Trophoblast cell (in vitro differentiated cells and primary cell): ENCODE measurements around the gene LRMDA.

Experiments
- DNase-seq, 2 donors: peaks; one replicate each; pipeline ENCODE4 v3.0.0-alpha.2; 2016
- H2AFZ ChIP-seq: 2 replicates; pipeline ENCODE4 v1.6.1; 2013; ENCODE audit warnings: low read length, moderate library complexity, mild to moderate bottlenecking; ENCODE audit not compliant: insufficient read depth, poor library complexity
- H2AK5ac ChIP-seq: 2 replicates; pipeline ENCODE4 v1.6.1; 2013; ENCODE audit warnings: mild to moderate bottlenecking, low read length
- H2BK120ac ChIP-seq: 2 replicates; pipeline ENCODE4 v1.6.1; 2013; ENCODE audit warnings: low read length, mild to moderate bottlenecking, moderate library complexity; ENCODE audit not compliant: insufficient read depth, poor library complexity
- H2BK12ac ChIP-seq: 2 replicates; pipeline ENCODE4 v1.6.1; 2013; ENCODE audit warnings: mild to moderate bottlenecking, low read length, moderate library complexity
- H2BK5ac ChIP-seq: 2 replicates; pipeline ENCODE4 v1.6.1; 2013; ENCODE audit warnings: low read length, low read depth, moderate library complexity, mild to moderate bottlenecking; ENCODE audit not compliant: poor library complexity
- H3K14ac ChIP-seq: 2 replicates; pipeline ENCODE4 v1.6.1; 2013; ENCODE audit warnings: mild to moderate bottlenecking, low read length
- H3K18ac ChIP-seq: 2 replicates; pipeline ENCODE4 v1.6.1; 2013; ENCODE audit warnings: mild to moderate bottlenecking, low read length
- H3K23ac ChIP-seq: 2 replicates; pipeline ENCODE4 v1.6.1; 2013; ENCODE audit warnings: low read length
- H3K27ac ChIP-seq: 2 replicates; pipeline ENCODE4 v1.5.1; 2013; ENCODE audit warnings: low read depth, mild to moderate bottlenecking, inconsistent platforms, low read length, moderate library complexity
- H3K27me3 ChIP-seq: 2 replicates; pipeline ENCODE4 v1.6.1; 2013; ENCODE audit warnings: inconsistent platforms, mild to moderate bottlenecking, low read length, moderate library complexity; ENCODE audit not compliant: insufficient read depth
- H3K36me3 ChIP-seq, 2 experiments: 1 replicate in 1 of 2; 2 replicates in 1 of 2; pipeline ENCODE4 v1.6.1; 2013; ENCODE audit warnings: low read length in 2 of 2, mild to moderate bottlenecking in 2 of 2, moderate library complexity in 1 of 2; ENCODE audit not compliant: insufficient read depth in 2 of 2, control insufficient read depth in 1 of 2
- H3K4ac ChIP-seq: 2 replicates; pipeline ENCODE4 v1.6.1; 2013; ENCODE audit warnings: low read depth, mild to moderate bottlenecking, low read length, moderate library complexity
- H3K4me1 ChIP-seq, 2 experiments: 1 replicate in 1 of 2; 2 replicates in 1 of 2; pipeline ENCODE4 v1.6.1; 2013; ENCODE audit warnings: low read length in 2 of 2, mild to moderate bottlenecking in 2 of 2, moderate library complexity in 1 of 2; ENCODE audit not compliant: insufficient read depth in 2 of 2, control insufficient read depth in 1 of 2
- H3K4me2 ChIP-seq: 2 replicates; pipeline ENCODE4 v1.6.1; 2013; ENCODE audit warnings: inconsistent platforms, mild to moderate bottlenecking, low read length, moderate library complexity
- H3K4me3 ChIP-seq: 2 replicates; pipeline ENCODE4 v1.5.1; 2013; ENCODE audit warnings: mild to moderate bottlenecking, low read depth, low read length, inconsistent platforms
- H3K79me1 ChIP-seq: one replicate; pipeline ENCODE4 v1.6.1; 2013; ENCODE audit warnings: low read length
- H3K79me2 ChIP-seq: 2 replicates; pipeline ENCODE4 v1.6.1; 2013; ENCODE audit warnings: low read length, mild to moderate bottlenecking; ENCODE audit not compliant: control insufficient read depth, insufficient read depth, poor library complexity
- H3K9ac ChIP-seq: 2 replicates; pipeline ENCODE4 v1.6.1; 2013; ENCODE audit warnings: mild to moderate bottlenecking, low read length
- H3K9me3 ChIP-seq: 2 replicates; pipeline ENCODE4 v1.6.1; 2013; ENCODE audit warnings: low read depth, mild to moderate bottlenecking, control low read depth, inconsistent platforms, low read length; ENCODE audit not compliant: insufficient read depth
- H4K12ac ChIP-seq: 2 replicates; pipeline ENCODE4 v1.6.1; 2013; ENCODE audit warnings: low read depth, mild to moderate bottlenecking, low read length, moderate library complexity
- H4K8ac ChIP-seq: 2 replicates; pipeline ENCODE4 v1.6.1; 2013; ENCODE audit warnings: low read depth, mild to moderate bottlenecking, low read length, moderate library complexity
- H4K91ac ChIP-seq: one replicate; pipeline ENCODE4 v1.6.1; 2013; ENCODE audit warnings: low read depth, mild to moderate bottlenecking, low read length, moderate library complexity
- WGBS: extraction: QIAGEN DNeasy Blood & Tissue Kit; methylation state at CpG from one replicate; pipeline ENCODE4 v1.1.7; 2013; ENCODE audit warnings: missing lambda C conversion rate; ENCODE audit not compliant: insufficient read length, insufficient coverage; ENCODE audit errors: extremely low coverage; 5-methylcytosine and 5-hydroxymethylcytosine counted together

Gene LRMDA

GRCh38 chr10:76315240-76315639 is 883.8 kb downstream of the LRMDA start:
- no peaks in the 10 kb centered on the region for H3K79me2 ChIP-seq
- H4K8ac ChIP-seq, result no peak overlapping the region
- no peak overlapping the region for H2AFZ ChIP-seq
- no peak overlapping the region for H2AK5ac ChIP-seq
- no peaks in the 10 kb centered on the region for H3K79me1 ChIP-seq
- H3K18ac ChIP-seq, result no peak overlapping the region
- no peaks in the 10 kb centered on the region for H3K4me1 ChIP-seq
- H3K27me3 ChIP-seq, result no peaks in the 10 kb centered on the region
- no peak overlapping the region for H3K14ac ChIP-seq
- H3K27ac ChIP-seq, result no peak overlapping the region
- H2BK5ac ChIP-seq, result no peak overlapping the region
- H4K12ac ChIP-seq, result no peak overlapping the region
- H2BK120ac ChIP-seq, result no peak overlapping the region
- no peak overlapping the region for H2BK12ac ChIP-seq
- no CpG with 5 or more reads among the region's 14 CpGs for WGBS
- no peaks in the 10 kb centered on the region for H3K36me3 ChIP-seq
- H3K4me2 ChIP-seq, result no peak overlapping the region
- H3K23ac ChIP-seq, result no peak overlapping the region
- H3K4ac ChIP-seq, result no peak overlapping the region
- peaks cover 4% of the 10 kb centered on the region for H3K9me3 ChIP-seq
- DNase-seq, result no peak
- no peak overlapping the region for H3K9ac ChIP-seq
- H4K91ac ChIP-seq, result no peak overlapping the region
- H3K4me3 ChIP-seq, result no peak overlapping the region

GRCh38 chr10:76316234-76316633 is 884.8 kb downstream of the LRMDA start:
- no CpG with 5 or more reads among the region's 12 CpGs for WGBS
- no peak for DNase-seq
- H3K27ac ChIP-seq, result no peak overlapping the region
- H3K4ac ChIP-seq, result no peak overlapping the region
- no peak overlapping the region for H4K8ac ChIP-seq
- H3K4me3 ChIP-seq, result no peak overlapping the region
- no peak overlapping the region for H2BK5ac ChIP-seq
- no peak overlapping the region for H3K4me2 ChIP-seq
- no peak overlapping the region for H4K12ac ChIP-seq
- no peaks in the 10 kb centered on the region for H3K79me1 ChIP-seq
- no peaks in the 10 kb centered on the region for H3K4me1 ChIP-seq
- H3K9ac ChIP-seq, result no peak overlapping the region
- peak overlapping the region; percentile 24 for H2AFZ ChIP-seq
- H4K91ac ChIP-seq, result no peak overlapping the region
- no peak overlapping the region for H3K18ac ChIP-seq
- no peaks in the 10 kb centered on the region for H3K79me2 ChIP-seq
- H2BK12ac ChIP-seq, result peak overlapping the region; percentile 47
- no peak overlapping the region for H2AK5ac ChIP-seq
- H2BK120ac ChIP-seq, result no peak overlapping the region
- H3K9me3 ChIP-seq, result peaks cover 4% of the 10 kb centered on the region
- no peaks in the 10 kb centered on the region for H3K36me3 ChIP-seq
- H3K27me3 ChIP-seq, result no peaks in the 10 kb centered on the region
- H3K14ac ChIP-seq, result no peak overlapping the region
- no peak overlapping the region for H3K23ac ChIP-seq

DNA sequence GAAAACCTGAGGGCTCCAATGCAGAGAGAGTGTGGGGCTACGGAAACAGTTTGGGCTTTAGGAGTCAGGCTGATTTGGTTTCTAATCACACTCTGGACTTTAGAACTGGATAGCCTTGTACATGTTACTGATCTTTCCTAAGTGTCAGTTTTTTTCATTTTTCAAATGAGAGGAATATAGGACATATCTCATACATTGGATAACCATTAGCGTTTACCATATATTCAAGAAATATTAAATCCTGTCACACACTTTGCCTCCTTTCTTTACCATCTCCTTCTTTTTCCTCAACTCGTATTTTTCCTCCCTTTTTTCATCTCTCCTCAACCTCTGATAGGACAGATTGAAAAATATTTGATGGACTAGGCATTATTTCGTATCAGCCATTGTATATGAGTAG is 885.7 kb downstream of the LRMDA start:
- Histone ChIP-seq H3K79me2 (no peaks in the 10 kb centered on the region), H2BK5ac (no peak overlapping the region), H4K12ac (no peak overlapping the region), H2BK120ac (no peak overlapping the region), H3K14ac (no peak overlapping the region), H3K9ac (no peak overlapping the region), H3K4me1 (no peaks in the 10 kb centered on the region), H3K27me3 (no peaks in the 10 kb centered on the region), H3K4me3 (no peak overlapping the region), H3K4me2 (no peak overlapping the region), H3K18ac (no peak overlapping the region), H3K79me1 (no peaks in the 10 kb centered on the region), H3K9me3 (peaks cover 4% of the 10 kb centered on the region), H4K91ac (no peak overlapping the region), H3K4ac (no peak overlapping the region), H3K23ac (no peak overlapping the region), H2AFZ (no peak overlapping the region), H2AK5ac (no peak overlapping the region), H2BK12ac (no peak overlapping the region), H3K27ac (no peak overlapping the region), H3K36me3 (no peaks in the 10 kb centered on the region), H4K8ac (no peak overlapping the region)
- DNase-seq, result no peak
- 100% methylated on average over 1 of the region's 4 CpGs for WGBS

DNA sequence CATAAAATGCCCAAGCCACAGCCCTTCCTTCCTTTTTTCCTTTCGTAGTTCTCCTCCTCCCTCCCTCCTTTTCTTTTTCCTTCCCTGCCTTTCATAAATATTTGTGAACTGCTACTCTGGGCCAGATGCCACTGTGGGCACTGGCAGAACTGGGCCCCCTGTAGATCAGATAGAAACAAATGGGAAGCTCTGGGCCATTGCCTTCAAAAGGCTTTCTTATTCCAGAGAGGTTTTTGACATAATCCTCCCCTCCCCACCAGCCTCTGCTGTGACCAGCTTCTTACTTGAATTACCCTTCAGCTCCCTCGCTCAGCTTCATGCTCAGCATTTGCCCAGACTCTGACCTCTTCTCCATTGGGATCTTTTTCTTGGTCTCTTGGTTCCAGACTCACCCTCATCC is 886.8 kb downstream of the LRMDA start:
- no peak overlapping the region for H3K4me2 ChIP-seq
- peaks cover 4% of the 10 kb centered on the region for H3K9me3 ChIP-seq
- H3K79me1 ChIP-seq, result no peaks in the 10 kb centered on the region
- no peak overlapping the region for H2AK5ac ChIP-seq
- H4K12ac ChIP-seq, result no peak overlapping the region
- no peaks in the 10 kb centered on the region for H3K4me1 ChIP-seq
- H3K18ac ChIP-seq, result no peak overlapping the region
- no peak overlapping the region for H3K27ac ChIP-seq
- no peak overlapping the region for H3K14ac ChIP-seq
- H2AFZ ChIP-seq, result no peak overlapping the region
- no CpG with 5 or more reads among the region's 2 CpGs for WGBS
- no peaks in the 10 kb centered on the region for H3K36me3 ChIP-seq
- H3K23ac ChIP-seq, result no peak overlapping the region
- peak overlapping the region; percentile 53 for H2BK12ac ChIP-seq
- no peak overlapping the region for H3K4ac ChIP-seq
- no peaks in the 10 kb centered on the region for H3K79me2 ChIP-seq
- H4K91ac ChIP-seq, result no peak overlapping the region
- no peak overlapping the region for H2BK120ac ChIP-seq
- H2BK5ac ChIP-seq, result no peak overlapping the region
- DNase-seq, result no peak
- H3K27me3 ChIP-seq, result no peaks in the 10 kb centered on the region
- H4K8ac ChIP-seq, result no peak overlapping the region
- H3K4me3 ChIP-seq, result no peak overlapping the region
- no peak overlapping the region for H3K9ac ChIP-seq
